HAP-1 (cell line): Measurements from ENCODE around the gene TAOK1.

Experiments used
- DNase-seq, 2 experiments: peaks; one replicate each; pipeline ENCODE4 v3.0.0-alpha.2; 2016 to 2020; ENCODE audit warnings: low spot score in 2 of 2
- H3K27me3 ChIP-seq: fragments of 250-450 bp; sonication (Bioruptor Pico); 2 replicates; pipeline ENCODE4 v1.5.1; 2020; ENCODE audit warnings: low read depth, mild to moderate bottlenecking, moderate library complexity
- H3K36me3 ChIP-seq: fragments of 250-450 bp; sonication (Bioruptor Pico); replicated peaks from 2 replicates; pipeline ENCODE4 v1.5.1; 2020; ENCODE audit warnings: mild to moderate bottlenecking
- H3K4me1 ChIP-seq: fragments of 250-450 bp; sonication (Bioruptor Pico); 2 replicates; pipeline ENCODE4 v1.5.1; 2020; ENCODE audit warnings: mild to moderate bottlenecking
- H3K4me3 ChIP-seq: fragments of 250-450 bp; sonication (Bioruptor Pico); 2 replicates; pipeline ENCODE4 v1.5.1; 2020; ENCODE audit warnings: mild to moderate bottlenecking, moderate library complexity
- H3K9me3 ChIP-seq: fragments of 250-450 bp; sonication (Bioruptor Pico); 2 replicates; pipeline ENCODE4 v1.5.1; 2020; ENCODE audit warnings: mild to moderate bottlenecking, moderate library complexity
- in situ Hi-C: fragments of 300-500 bp; cut with MboI; formaldehyde crosslinking; loops from 3 replicates; pipeline ENCODE4 v1.14.3; 2020; ENCODE audit warnings: low sequenced_read_pairs, inconsistent platforms, mixed read lengths

TAOK1 gene

GRCh38 chr17:29585080-29585751 lies 195.1 kb downstream of the TAOK1 start:
- Histone ChIP-seq H3K4me1 (peaks cover 14% of the 10 kb centered on the region), H3K4me3 (no peak overlapping the region), H3K36me3 (peaks cover 18% of the 10 kb centered on the region), H3K27me3 (no peaks in the 10 kb centered on the region), H3K9me3 (no peaks in the 10 kb centered on the region)
- DNase-seq, result no peak
- in situ Hi-C loops, result no loop called here

GRCh38 chr17:29586676-29587469 lies 196.7 kb downstream of the TAOK1 start:
- H3K4me3 ChIP-seq, result no peak overlapping the region
- no peaks in the 10 kb centered on the region for H3K27me3 ChIP-seq
- no peak for DNase-seq
- in situ Hi-C loops, result no loop called here
- peaks cover 29% of the 10 kb centered on the region for H3K4me1 ChIP-seq
- peaks cover 9% of the 10 kb centered on the region for H3K36me3 ChIP-seq
- no peaks in the 10 kb centered on the region for H3K9me3 ChIP-seq

GRCh38 chr17:29587591-29587990 lies 197.4 kb downstream of the TAOK1 start:
- no peaks in the 10 kb centered on the region for H3K27me3 ChIP-seq
- in situ Hi-C loops, result no loop called here
- peaks cover 2% of the 10 kb centered on the region for H3K36me3 ChIP-seq
- H3K4me1 ChIP-seq, result peaks cover 36% of the 10 kb centered on the region
- no peak for DNase-seq
- no peaks in the 10 kb centered on the region for H3K9me3 ChIP-seq
- H3K4me3 ChIP-seq, result peak overlapping the region; percentile 75

DNA sequence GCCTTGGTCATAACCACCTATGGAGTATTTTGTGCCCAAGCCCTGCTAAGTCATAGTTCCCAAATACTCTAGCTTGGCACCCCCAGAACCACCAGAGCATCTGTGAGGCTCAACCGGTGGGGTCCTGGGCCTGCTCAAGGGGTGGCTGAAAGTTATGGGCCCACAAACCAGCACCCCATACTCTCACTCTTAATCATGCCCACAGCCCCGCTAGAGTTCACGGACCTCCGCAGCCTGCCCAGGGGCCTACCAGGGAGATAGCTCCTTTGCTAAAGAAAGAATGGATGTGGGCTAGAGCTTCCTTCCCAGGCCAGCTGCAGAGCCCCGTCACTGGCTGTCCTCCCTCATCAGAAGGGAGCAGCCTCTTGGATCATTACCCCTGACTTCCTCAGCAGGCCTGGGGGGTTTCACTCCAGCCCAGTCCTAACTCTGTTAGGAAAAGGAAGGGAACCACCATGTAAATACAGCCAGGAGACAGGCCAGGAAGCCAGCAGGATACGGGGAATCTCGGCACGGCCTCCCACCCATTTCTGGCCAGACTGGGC lies 197.9 kb downstream of the TAOK1 start:
- in situ Hi-C loops, result no loop called here
- no peaks in the 10 kb centered on the region; the same call in none of the 2 replicates for H3K36me3 ChIP-seq
- no peaks in the 10 kb centered on the region for H3K27me3 ChIP-seq
- H3K4me1 ChIP-seq, result peaks cover 38% of the 10 kb centered on the region
- DNase-seq, result no peak
- H3K4me3 ChIP-seq, result peak overlapping the region; percentile 75
- no peaks in the 10 kb centered on the region for H3K9me3 ChIP-seq

GRCh38 chr17:29588562-29589411 lies 198.6 kb downstream of the TAOK1 start:
- Histone ChIP-seq H3K4me1 (peaks cover 38% of the 10 kb centered on the region), H3K9me3 (no peaks in the 10 kb centered on the region), H3K27me3 (no peaks in the 10 kb centered on the region), H3K4me3 (peak overlapping the region; percentile 75), H3K36me3 (no peaks in the 10 kb centered on the region; the same call in 1 of the 2 replicates)
- in situ Hi-C loops, result no loop called here
- peak in 1 of 2 experiments; percentile 46 for DNase-seq

- H3K4me1 ChIP-seq, result peaks cover 38% of the 10 kb centered on the region
- H3K4me3 ChIP-seq, result peak within 1 kb of the TSS; percentile 75
- no peaks in the 10 kb centered on the region for H3K9me3 ChIP-seq
- no peaks in the 10 kb centered on the region; the same call in 1 of the 2 replicates for H3K36me3 ChIP-seq
- H3K27me3 ChIP-seq, result no peaks in the 10 kb centered on the region
- DNase-seq, result peak; percentile 76 to 88
- in situ Hi-C loops, result no loop called here
Measured at GRCh38 chr17:29589524-29590410, 199.6 kb downstream of the TAOK1 start, which contains the start of gene GIT1. Gene GIT1, minus strand, starts transcription at chr17:29589648. Its CDS starts 270 bp downstream, at chr17:29589378.

DNA sequence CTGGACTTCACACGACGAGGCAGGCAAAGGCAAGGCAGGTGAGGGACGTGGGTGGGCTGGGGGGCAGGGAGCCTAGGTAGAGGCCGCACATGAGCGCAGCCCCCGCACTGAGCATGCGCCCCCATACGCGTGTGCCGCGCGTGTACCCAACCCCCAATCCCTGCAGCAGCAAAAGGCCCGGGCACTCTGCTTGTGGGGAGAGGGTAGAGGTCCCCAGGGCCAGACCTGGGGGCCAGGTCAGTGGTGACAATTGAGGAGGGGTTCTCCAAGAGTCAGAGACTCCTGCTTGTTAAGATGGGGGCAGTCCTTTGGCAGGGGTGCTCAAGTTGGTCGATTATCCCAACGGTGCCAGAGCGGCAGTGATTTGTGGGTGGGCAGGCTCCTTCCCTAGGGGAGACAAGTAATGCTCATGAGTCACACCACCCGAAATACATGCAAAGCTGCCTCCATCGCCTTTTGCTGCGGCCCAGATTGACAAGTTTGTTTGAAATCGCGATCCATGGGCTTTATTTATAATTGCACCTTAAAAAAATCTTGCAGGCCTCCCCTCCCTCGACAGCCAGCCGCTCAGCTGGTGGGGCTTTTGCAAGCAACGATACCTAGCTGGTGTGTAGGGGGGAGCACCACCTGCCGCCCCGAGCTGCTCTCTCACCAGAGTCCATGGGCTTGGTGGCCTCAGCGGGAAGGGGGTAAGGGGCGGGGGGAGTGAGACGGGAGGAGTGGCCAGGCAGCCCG lies 200.4 kb downstream of the TAOK1 start:
- no peaks in the 10 kb centered on the region for H3K27me3 ChIP-seq
- H3K9me3 ChIP-seq, result no peaks in the 10 kb centered on the region
- H3K4me1 ChIP-seq, result peaks cover 38% of the 10 kb centered on the region
- H3K36me3 ChIP-seq, result no peaks in the 10 kb centered on the region; the same call in 1 of the 2 replicates
- no peak for DNase-seq
- in situ Hi-C loops, result no loop called here
- peak overlapping the region; percentile 38 for H3K4me3 ChIP-seq

- Histone ChIP-seq H3K36me3 (no peaks in the 10 kb centered on the region; the same call in 1 of the 2 replicates), H3K4me3 (peak overlapping the region; percentile 38), H3K27me3 (no peaks in the 10 kb centered on the region), H3K9me3 (no peaks in the 10 kb centered on the region), H3K4me1 (peaks cover 38% of the 10 kb centered on the region)
- DNase-seq, result peak; percentile 65 to 80
- in situ Hi-C loops, result no loop called here
Measured at GRCh38 chr17:29591146-29591736, 201.1 kb downstream of the TAOK1 start.

GRCh38 chr17:29591737-29592608 lies 201.8 kb downstream of the TAOK1 start:
- peak; percentile 88 to 98 for DNase-seq
- Histone ChIP-seq H3K9me3 (no peaks in the 10 kb centered on the region), H3K4me3 (peak overlapping the region; percentile 38), H3K4me1 (peaks cover 40% of the 10 kb centered on the region), H3K36me3 (no peaks in the 10 kb centered on the region; the same call in 1 of the 2 replicates), H3K27me3 (no peaks in the 10 kb centered on the region)
- in situ Hi-C loops, result no loop called here

- Histone ChIP-seq H3K4me3 (peak within 1 kb of the TSS; percentile 55), H3K4me1 (peaks cover 43% of the 10 kb centered on the region), H3K36me3 (no peaks in the 10 kb centered on the region), H3K27me3 (no peaks in the 10 kb centered on the region), H3K9me3 (no peaks in the 10 kb centered on the region)
- DNase-seq, result peak; percentile 21 to 75
- in situ Hi-C loops, result no loop called here
Measured at GRCh38 chr17:29592850-29593551, 202.8 kb downstream of the TAOK1 start, which contains the start of gene ANKRD13B. Gene ANKRD13B, plus strand, starts transcription at chr17:29593132. Its CDS starts 490 bp downstream, at chr17:29593622.
